GM19324 (cell line): ENCODE results near the gene CD44.
"Not testable (repeated sequence)": the region's sequence is repeated elsewhere in the genome, so short reads cannot be mapped to it uniquely, and the experiment has no call there.

Experiments used
- ATAC-seq: cut with Tn5 transposase; IDR thresholded peaks from one replicate; pipeline ENCODE4 v1.9.1; 2021; ENCODE audit warnings: mild to moderate bottlenecking, moderate library complexity; ENCODE audit not compliant: unreplicated experiment, low FRiP score

CD44 gene

DNA sequence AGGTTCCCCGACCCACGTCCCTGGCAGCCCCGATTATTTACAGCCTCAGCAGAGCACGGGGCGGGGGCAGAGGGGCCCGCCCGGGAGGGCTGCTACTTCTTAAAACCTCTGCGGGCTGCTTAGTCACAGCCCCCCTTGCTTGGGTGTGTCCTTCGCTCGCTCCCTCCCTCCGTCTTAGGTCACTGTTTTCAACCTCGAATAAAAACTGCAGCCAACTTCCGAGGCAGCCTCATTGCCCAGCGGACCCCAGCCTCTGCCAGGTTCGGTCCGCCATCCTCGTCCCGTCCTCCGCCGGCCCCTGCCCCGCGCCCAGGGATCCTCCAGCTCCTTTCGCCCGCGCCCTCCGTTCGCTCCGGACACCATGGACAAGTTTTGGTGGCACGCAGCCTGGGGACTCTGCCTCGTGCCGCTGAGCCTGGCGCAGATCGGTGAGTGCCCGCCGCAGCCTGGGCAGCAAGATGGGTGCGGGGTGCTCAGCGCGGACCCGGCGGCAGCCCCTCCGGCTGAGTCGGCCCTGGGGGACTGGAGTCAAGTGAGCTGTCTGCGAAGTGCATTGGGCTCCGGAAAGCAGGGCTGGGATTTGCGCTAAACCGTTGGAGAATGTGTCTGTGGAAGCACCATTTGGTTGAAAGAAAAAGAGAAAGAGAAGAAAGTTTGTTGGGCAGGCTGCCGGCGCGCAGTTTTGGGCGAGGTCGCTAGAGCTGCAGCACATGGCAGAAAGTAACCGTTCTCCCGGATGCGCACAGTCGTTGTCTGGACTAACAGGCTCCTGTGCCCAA lies at the start of gene CD44:
CD44 (plus strand) TSS at position 229 of the 779 bp plus-strand sequence; CDS start at position 362, 133 bp downstream.
- peak; percentile 41 for ATAC-seq

DNA sequence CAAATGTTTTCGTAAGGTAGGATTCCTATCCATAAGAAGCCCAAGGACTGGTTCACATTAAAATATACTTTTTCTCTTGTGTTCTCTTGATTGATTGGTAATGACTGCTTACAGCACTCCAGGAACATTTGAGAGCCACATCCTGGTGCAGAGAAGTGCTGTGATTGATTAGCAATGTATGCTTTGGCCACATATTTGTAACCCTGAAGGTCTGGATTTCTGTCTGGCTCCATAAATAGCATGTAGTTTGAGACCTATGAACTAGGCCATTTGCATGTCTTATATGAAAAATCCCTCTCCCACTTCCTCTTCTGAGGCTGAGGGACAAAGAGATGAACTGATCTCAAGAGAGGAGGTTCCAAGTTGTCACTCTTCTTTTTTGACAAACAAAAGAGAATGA lies 49.3 kb upstream of the CD44 start:
- ATAC-seq: peak; percentile 73

DNA sequence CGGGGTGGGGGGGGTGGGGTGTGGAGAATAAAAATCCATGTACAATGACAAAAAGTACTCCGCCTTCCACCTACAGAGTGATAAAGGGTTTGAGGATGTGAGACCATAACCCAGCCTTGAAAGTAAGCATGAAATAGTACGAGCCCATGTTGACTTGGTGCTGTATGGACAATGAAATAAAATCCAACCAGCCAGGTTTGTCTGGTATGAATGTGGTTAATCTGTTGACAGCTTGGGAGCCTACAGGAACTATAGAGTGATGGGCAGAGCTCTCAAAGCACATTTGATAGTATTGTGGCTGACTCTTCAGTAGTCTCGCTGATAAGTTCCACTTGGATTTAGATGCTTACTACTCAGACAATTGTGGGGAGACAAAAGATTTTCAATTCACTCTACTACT lies 48.8 kb upstream of the CD44 start:
- no peak for ATAC-seq

DNA sequence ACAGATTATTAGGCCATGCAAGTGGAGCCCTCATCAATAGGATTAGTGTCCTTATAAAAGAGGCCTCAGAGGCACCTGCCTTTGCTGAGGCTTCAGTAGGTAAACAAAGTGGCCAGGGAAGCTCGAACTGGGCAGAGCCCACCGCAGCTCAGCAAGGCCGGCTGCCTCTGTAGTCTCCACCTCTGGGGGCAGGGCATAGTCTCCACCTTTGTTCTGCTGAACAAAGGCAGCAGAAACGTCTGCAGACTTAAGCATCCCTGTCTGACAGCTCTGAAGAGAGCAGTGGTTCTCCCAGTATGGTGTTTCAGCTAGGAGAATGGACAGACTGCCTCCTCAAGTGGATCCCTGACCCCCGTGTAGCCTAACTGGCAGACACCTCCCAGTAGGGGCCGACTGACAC lies 48.0 kb upstream of the CD44 start:
- ATAC-seq: not testable (repeated sequence)

DNA sequence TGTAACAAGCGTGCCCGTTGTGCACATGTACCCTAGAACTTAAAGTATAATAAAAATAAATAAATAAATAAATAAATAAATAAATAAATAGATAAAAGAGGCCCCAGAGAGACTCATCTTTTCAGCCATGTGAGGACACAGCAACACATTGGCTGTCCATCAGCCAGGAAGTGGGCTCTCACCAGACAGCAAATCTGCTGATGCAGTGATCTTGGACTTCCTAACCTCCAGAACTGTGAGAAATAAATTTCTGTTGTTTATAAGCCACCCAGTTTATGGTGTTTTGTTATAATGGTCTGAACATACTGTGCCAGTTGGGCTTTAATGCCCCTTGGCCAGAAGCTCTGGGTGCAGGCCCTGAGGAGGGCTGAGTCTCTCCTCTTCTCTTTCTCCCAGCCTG lies 42.2 kb upstream of the CD44 start:
- ATAC-seq: no peak

DNA sequence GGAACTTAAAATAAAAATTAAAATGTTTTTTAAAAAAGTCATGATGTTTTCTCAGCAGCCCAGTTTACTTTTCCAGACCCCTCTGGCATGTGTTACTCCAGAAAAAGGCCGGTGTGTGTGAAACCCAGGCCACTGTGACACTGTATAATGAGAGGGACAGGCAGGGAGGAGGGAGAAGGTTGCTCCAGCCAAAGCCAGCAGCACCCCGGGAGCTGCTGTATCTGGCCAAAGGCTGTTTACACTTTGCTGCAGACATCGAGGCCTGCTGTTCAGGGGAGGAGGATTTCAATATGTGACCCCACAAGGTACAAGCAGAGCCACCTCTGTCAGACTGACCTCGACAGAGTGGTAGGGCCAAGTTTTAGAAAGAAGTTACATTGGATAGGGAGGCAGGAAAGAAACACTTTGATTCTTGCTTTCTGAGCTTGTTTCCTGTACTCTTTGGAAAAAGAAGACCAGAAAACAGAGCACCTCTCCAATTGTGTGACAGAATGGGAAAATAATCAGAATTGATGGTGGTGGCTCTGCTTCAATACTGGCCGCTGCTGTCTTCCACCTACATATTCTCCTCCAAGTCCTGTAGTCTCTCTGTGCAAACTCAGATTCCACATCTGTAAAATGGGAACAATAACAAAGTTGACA lies 41.0 kb upstream of the CD44 start:
- no peak for ATAC-seq

DNA sequence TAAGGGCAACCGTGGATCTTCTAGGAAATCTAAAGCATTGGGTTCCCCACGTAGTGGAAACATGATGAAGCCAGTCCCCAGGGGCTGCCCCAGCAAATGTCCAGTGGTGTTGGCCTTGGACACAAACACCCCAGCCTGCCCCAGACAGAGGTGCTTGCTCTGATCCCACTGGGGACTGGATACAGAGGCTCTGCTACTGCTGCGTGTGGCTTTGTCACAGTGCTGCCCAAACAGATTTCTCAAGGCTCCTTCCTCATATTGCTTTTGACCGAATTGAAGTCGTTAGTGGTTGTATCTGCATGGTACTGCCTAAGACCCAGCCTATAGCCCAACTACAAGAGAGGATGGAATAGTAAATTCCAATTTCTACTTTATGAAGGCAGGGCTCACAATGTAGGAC lies 40.1 kb upstream of the CD44 start:
- no peak for ATAC-seq

DNA sequence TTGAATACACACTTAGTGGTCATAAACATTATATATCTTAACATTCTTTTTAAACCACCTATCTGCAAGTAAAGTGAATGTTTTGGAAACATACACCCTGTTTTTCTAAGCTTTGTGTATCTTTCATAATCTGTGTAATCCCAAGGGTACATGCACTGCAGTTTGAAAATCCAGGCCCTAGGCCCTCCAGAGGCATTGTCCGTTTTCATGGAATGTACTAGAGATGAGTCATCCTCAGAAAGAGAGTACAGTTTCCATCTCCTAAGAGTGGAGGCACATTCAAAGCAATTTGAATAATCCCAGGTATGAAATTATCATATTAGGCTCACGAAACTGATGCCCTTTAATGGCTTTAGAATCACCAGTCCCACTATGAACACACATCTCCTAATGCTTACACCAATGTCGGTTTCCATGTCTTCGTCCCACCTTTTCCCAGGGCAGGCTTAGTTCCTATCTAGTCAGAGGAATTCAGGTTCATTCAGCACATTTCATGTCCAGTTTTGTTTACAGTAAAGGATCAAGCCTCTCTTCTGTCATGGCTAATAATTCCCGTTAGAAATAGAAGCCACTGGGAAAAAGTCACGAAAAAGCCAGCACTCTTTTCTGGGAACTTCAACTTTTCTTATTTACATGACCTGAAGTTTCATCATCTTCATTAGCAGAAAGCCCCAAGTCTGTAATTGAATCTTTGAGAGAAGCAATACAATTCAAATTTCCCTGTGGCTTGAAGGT lies 39.5 kb upstream of the CD44 start:
- no peak for ATAC-seq

DNA sequence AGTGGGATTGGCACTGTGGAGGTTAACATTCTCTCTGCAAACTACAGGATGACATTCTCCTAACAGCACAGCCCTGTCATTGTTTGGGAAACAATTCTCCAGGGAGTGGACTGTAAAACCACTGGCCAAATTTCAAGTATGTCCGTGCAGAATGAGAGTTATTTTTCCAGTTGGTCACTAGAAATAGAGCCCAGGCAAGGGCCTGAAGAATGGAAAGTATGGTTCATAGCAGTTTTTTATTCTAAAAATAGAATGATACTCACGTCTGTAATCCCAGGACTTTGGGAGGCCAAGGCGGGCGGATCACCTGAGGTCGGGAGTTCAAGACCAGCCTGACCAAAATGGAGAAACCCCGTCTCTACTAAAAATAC lies 39.0 kb upstream of the CD44 start:
- no peak for ATAC-seq

DNA sequence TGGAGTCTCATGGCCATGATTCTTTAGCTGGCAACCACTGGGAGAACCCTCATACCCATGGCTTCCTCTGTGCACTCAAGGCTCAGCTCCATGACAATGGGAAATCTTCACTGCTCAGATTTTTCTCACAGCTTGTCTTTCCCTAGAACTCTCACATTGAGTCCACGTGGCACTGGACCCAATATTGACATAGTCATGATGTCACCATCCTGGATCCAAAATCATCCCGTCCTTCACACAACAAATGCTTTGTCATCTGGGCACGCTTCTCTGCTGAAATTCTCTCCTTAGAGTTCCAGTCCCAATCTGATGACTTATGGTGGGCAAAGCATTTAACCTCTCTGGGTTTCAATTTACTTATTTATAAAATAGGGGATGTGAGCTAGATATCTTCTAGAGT lies 37.7 kb upstream of the CD44 start:
- no peak for ATAC-seq

DNA sequence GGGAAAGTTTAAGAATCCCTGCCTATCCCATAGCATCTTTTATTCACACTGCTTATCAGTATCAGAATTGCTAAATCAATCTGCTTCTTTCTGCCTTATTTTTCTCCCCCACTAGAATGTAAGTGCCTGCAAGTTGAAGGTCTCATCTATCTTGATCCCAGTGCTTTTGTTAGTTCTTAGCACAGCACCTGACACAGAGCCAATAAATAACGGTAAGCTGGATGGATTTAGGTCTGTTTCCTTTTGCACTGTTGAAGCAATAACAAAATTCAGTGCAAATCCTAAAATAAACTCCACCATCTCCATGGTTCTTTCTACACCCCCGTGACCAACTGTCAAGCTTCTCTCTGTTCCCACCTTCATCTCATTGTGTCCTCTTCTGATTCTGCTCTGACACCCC lies 36.7 kb upstream of the CD44 start:
- no peak for ATAC-seq

DNA sequence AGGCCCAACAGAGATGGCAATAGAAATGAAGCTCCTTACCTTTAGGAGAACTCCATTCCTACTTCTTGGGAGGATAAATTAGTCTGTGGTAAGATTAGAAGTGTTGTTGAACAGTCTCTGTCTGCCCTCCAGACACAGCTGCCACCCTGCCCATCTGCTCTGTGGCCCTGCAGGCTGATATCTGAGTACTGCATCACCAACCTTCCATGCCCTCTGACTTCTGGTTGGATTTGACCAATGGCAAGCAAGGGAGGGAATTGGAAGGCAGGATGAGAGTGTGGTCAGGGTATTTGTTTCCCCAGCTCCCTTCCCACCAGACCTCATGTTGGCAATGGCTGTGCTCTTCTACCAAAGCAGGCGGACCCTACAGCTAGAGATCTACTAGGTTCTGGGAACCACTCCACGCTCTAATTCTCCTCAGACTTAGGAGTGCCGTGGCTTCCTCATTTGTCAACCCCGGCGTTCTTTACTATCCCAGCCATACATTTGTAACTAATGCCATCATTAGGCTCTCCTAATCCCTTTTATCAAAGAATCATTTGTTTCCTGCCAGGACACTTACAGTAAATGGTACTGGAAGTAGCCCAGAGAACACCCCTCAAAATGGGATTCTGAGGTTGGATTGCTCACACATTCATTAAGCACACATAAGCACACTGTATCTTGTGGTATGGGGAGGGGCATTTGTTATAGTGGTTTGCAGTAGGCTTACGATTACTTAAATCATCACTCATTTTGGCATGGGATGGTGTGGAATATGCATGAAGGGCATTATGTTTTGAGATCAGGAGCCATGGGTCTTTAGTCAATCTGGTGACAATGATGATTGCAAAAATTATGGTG lies 35.4 kb upstream of the CD44 start:
- no peak for ATAC-seq

DNA sequence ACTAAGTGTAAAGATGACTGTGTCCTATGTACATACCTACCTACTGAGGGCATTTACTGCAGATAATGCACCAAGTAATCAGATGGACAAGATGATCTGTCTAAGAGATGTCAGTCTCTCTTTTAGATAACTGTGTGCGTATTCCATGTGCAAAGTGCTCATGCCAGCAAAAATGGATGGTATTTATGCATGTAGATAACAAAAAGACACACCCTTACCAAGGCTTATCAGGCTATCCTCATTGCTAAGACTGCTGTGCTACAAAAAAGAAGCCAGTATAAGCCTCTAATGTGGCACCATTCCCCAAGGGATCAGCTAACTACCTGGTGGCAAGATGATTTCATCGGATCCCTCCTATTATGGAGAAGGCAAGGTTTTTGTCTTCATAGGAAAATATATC lies 34.3 kb upstream of the CD44 start:
- ATAC-seq: no peak

DNA sequence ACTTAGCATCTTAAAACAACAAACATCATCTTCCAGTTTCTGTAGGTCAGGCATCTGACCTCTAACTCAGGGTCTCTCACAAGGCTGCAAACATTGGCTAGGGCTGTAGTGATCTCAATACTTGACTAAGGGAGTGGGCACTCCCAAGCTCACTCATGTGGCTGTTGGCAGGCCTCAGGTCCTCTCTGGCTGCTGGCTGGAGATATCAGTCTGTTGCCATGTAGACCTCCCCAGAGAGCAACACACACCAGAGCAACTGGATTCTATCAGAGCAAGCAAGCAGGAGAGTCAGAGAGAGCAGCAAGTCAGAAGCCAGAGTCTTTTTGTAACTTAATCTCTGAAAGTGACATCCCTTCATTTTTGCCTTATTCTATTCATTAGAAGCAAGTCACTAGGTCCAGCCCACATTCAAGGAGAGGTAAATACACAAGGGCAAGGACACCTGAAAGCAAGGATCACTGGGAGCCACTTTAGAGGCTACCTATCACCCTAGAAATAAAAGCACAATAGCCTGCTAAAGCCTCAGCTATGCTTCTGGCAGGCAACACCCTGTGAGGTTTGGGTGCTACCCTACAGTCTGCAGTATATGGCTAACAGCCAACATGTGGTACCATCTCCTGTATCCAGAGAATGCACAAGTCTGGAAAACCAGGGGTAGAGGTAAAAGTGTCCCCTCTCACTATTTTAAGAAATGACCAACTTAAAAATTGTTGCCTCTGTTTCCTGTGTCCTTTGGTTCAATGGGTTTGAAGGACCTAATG lies 33.5 kb upstream of the CD44 start:
- ATAC-seq: no peak

DNA sequence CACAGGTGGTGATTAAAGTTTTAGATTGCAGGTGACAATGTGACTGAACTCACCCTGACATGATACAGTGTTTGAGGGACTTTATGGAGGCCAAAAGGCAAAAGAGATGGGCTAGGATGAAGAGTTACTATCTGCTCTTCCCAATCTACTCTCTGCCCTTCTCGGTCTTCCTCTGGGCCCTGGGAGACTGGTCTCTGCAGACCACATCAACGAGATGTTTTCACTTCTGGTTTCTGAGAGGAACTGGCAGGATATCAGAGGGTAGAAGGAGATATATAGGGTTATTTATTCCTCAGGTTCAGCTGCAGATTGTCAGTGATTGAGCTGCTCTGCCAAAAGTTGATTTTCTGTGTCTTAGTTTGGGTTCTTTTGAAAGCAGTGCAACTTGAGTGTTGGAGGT lies 32.4 kb upstream of the CD44 start:
- peak; percentile 67 for ATAC-seq

DNA sequence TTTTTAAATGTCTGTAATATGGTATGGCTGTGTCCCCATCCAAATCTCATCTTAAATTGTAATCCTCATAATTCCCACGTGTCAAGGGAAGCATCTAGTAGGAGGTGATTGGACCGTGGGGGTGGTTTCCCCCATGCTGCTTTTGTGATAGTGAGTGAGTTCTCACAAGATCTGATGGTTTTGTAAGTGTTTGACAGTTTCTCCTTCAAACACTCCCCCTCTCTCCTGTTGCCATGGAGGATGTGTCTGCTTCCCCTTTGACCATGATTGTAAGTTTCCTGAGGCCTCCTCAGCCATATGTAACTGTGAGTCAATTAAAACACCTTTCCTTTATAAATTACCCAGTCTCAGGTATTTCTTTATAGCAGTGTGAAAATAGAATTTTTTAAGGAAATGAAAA lies 31.1 kb upstream of the CD44 start:
- no peak for ATAC-seq

DNA sequence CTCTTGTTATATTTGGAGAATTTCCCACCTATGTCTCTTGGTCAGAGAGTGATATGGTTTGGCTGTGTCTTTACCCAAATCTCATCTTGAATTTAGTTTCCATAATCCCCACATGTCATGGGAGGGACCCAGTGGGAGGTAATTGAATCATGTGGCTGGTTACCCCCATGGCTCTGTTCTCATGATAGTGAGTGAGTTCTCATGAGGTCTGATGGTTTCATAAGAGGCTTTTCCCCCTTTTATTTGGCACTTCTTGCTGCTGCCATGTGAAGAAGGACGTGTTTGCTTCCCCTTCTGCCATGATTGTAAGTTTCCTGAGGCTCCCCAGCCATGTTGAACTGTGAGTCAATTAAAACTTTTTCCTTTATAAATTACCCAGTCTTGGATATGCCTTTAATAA lies 30.6 kb upstream of the CD44 start:
- ATAC-seq: not testable (repeated sequence)

DNA sequence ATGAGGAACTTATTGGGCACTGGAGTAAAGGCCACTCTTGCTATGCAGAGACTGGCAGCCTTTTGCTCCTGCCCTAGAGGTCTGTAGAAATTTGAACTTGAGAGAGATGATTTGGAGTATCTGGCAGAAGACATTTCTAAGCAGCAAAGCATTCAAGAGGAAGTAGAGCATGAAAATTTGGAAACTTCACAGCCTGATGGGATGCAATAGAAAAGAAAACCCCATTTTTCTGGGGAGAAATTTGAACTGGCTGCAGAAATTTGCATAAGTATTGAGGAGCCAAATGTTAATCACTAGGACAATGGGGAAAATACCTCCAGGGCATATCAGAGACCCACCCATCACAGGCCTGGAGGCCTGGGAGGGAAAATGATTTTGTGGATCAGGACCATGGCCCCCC lies 29.9 kb upstream of the CD44 start:
- no peak for ATAC-seq

DNA sequence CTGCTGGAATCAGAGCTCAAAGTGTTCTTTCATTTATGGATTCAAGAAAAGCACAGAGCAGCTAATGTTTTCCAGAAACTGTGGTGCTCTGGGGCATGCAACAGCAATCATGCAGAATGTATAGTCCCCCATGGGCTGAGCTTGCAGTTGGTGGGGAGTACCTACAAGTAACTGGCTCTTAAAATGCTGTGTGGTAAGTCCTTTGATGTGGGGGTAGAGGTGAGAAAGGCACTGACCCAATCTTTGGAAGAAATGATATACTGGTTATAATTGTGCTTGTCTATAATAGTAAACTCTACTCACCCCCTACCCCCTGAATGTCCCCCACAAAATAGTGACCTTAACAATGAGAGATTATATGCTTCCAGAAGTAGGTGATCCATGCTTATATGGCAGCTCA lies 29.1 kb upstream of the CD44 start:
- ATAC-seq: no peak
